ENCODE measurements around the gene HBM.

Gene HBM

DNA sequence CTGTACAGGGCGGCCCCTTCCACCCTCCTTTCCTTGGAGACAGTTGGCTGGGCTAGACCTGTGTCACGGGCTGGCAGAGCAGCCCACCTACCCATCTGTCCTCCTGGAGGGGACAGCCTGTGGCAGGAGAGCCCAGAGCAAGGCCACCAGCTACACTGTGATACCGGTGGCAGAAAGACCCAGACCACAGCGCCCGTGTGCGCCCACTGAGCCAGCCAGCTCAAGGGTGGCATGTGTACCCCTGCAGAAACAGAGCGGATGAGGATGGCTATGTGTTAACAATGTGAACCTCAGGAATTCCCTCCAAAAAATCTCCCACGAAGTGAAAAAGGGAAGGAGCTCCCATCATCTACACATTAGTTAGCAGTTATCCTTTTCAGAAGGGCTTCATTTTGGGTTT is 21.6 kb downstream of the HBM start:
- no peak overlapping the region for H3K9ac ChIP-seq (ENCODE audit: low read length)
- no peak for DNase-seq
- H4K91ac ChIP-seq (ENCODE audit: low read length) = no peak overlapping the region

DNA sequence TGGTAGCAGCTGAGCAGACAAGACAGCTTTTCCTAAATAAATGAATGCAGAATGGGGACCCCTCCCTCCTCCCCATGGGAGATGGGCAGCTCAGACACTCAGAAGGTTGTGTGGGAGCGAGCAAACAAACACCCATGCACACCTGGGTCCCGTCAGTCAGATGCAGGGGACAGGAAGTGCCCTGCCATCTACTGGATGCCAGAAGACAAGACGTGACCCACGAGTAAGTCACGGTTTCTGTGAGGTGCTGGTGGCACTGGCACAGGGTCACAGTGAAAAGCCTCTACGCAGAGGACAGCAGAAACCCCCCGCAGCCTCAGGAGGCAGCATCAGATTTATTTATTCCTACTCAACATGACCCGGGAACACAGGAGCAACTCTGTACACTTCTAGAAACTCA is 22.9 kb downstream of the HBM start:
- WGBS = 93% methylated on average over 6 of the region's 8 CpGs
- Histone ChIP-seq H3K4me3 (ENCODE audit: insufficient read depth in 1 of 2, low read depth in 1 of 2, low read length in 2 of 2) (no peak overlapping the region), H3K36me3 (ENCODE audit: control insufficient read depth in 1 of 2, insufficient read depth in 2 of 2, low read depth in 1 of 2, low read length in 2 of 2) (peaks cover 73 to 84% of the 10 kb centered on the region in 2 experiments)

More for the DNA sequence above, 21.6 kb downstream of the HBM start:
- over 99% methylated on average over 8 of the region's 8 CpGs for WGBS
- H2AK5ac ChIP-seq (ENCODE audit: low read length, severe bottlenecking) = no peak overlapping the region
- H3K36me3 ChIP-seq (ENCODE audit: control insufficient read depth in 1 of 2, insufficient read depth in 2 of 2, low read depth in 1 of 2, low read length in 2 of 2) = peaks cover 61 to 80% of the 10 kb centered on the region in 2 experiments
- no peaks in the 10 kb centered on the region for H3K27me3 ChIP-seq (ENCODE audit: control insufficient read depth in 1 of 2, insufficient read depth in 1 of 2, low read length in 2 of 2)
- no peak overlapping the region for H3K18ac ChIP-seq (ENCODE audit: low read depth in 1 of 2, low read length in 2 of 2)
- H2BK12ac ChIP-seq (ENCODE audit: low read length in 2 of 2) = no peak overlapping the region
- no peak overlapping the region for H3K4me3 ChIP-seq (ENCODE audit: insufficient read depth in 1 of 2, low read depth in 1 of 2, low read length in 2 of 2)
- no peak overlapping the region for H2BK120ac ChIP-seq (ENCODE audit: low read depth, low read length)
- H3K27ac ChIP-seq (ENCODE audit: low read length, poor library complexity, severe bottlenecking) = no peak overlapping the region
- no peak overlapping the region for H2AFZ ChIP-seq (ENCODE audit: low read depth, low read length)
- no peaks in the 10 kb centered on the region for H3K9me3 ChIP-seq (ENCODE audit: control insufficient read depth, low read length)
- no peak overlapping the region for H2BK5ac ChIP-seq (ENCODE audit: low read depth, low read length, poor library complexity, severe bottlenecking)
- H3K4ac ChIP-seq (ENCODE audit: low read depth in 1 of 2, low read length in 2 of 2) = no peak overlapping the region
- no peaks in the 10 kb centered on the region for H3K4me1 ChIP-seq (ENCODE audit: control insufficient read depth, insufficient read depth, low read depth, low read length)
- peaks cover 24% of the 10 kb centered on the region for H3K79me1 ChIP-seq (replicated peaks; ENCODE audit: low read length, poor library complexity, severe bottlenecking)
- H3K23ac ChIP-seq (ENCODE audit: low read length in 2 of 2) = no peak overlapping the region
- no peak overlapping the region for H3K4me2 ChIP-seq (ENCODE audit: low read length, poor library complexity, severe bottlenecking)
- no peak overlapping the region for H2BK15ac ChIP-seq (ENCODE audit: low read depth, poor library complexity, severe bottlenecking)
- no peak overlapping the region for H3K14ac ChIP-seq (ENCODE audit: low read length in 2 of 2)
- H4K8ac ChIP-seq (ENCODE audit: low read length) = no peak overlapping the region

DNA sequence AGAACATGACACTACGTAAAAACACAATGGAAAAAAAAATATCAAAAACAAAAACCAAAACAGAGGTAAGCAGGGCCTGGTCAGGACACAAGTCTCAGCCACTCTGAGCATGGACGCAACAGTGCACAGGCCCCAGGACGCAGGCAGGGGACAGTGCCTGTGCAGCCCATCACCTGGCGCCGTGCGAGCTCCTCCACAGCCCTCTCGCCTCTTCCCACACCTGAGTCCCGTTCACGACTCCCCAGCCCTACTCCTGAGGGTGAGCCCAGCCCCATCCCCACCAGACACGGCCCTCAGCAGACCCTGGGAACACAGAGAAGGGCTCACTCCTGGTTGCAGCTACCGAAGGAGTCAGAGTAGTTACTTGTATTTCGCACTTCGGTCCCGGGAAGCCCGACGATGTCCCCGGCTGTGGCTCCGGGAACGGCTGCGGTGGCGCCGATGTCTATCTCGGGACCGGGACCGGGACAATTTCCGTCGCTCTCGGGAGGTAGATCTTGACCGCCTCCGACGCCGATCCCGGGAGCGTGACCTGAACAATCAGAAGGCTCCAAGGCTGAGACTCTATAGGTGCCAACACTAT is 23.9 kb downstream of the HBM start:
- DNase-seq = no peak
- H3K27ac ChIP-seq (ENCODE audit: low read length, poor library complexity, severe bottlenecking) = no peak overlapping the region
- no peak overlapping the region for H3K4me3 ChIP-seq (ENCODE audit: insufficient read depth in 1 of 2, low read depth in 1 of 2, low read length in 2 of 2)
- no peak overlapping the region for H4K91ac ChIP-seq (ENCODE audit: low read length)
- no peak overlapping the region for H2BK5ac ChIP-seq (ENCODE audit: low read depth, low read length, poor library complexity, severe bottlenecking)
- H2BK15ac ChIP-seq (ENCODE audit: low read depth, poor library complexity, severe bottlenecking) = no peak overlapping the region
- no peak overlapping the region for H3K14ac ChIP-seq (ENCODE audit: low read length in 2 of 2)
- peaks cover 34% of the 10 kb centered on the region for H3K79me1 ChIP-seq (replicated peaks; ENCODE audit: low read length, poor library complexity, severe bottlenecking)
- no peaks in the 10 kb centered on the region for H3K4me1 ChIP-seq (ENCODE audit: control insufficient read depth, insufficient read depth, low read depth, low read length)
- H2BK120ac ChIP-seq (ENCODE audit: low read depth, low read length) = no peak overlapping the region
- no peak overlapping the region for H3K4me2 ChIP-seq (ENCODE audit: low read length, poor library complexity, severe bottlenecking)
- no peak overlapping the region for H2AK5ac ChIP-seq (ENCODE audit: low read length, severe bottlenecking)
- no peaks in the 10 kb centered on the region for H3K27me3 ChIP-seq (ENCODE audit: control insufficient read depth in 1 of 2, insufficient read depth in 1 of 2, low read length in 2 of 2)
- H3K36me3 ChIP-seq (ENCODE audit: control insufficient read depth in 1 of 2, insufficient read depth in 2 of 2, low read depth in 1 of 2, low read length in 2 of 2) = peaks cover 77 to 85% of the 10 kb centered on the region in 2 experiments
- no peak overlapping the region for H2AFZ ChIP-seq (ENCODE audit: low read depth, low read length)
- H4K8ac ChIP-seq (ENCODE audit: low read length) = no peak overlapping the region
- 98% methylated on average over 34 of the region's 34 CpGs for WGBS
- H3K9ac ChIP-seq (ENCODE audit: low read length) = no peak overlapping the region
- H3K4ac ChIP-seq (ENCODE audit: low read depth in 1 of 2, low read length in 2 of 2) = no peak overlapping the region
- H3K18ac ChIP-seq (ENCODE audit: low read depth in 1 of 2, low read length in 2 of 2) = no peak overlapping the region
- no peaks in the 10 kb centered on the region for H3K9me3 ChIP-seq (ENCODE audit: control insufficient read depth, low read length)
- H3K23ac ChIP-seq (ENCODE audit: low read length in 2 of 2) = no peak overlapping the region
- H2BK12ac ChIP-seq (ENCODE audit: low read length in 2 of 2) = no peak overlapping the region

More for the DNA sequence above, 22.9 kb downstream of the HBM start:
- H4K91ac ChIP-seq (ENCODE audit: low read length) = no peak overlapping the region
- H2BK5ac ChIP-seq (ENCODE audit: low read depth, low read length, poor library complexity, severe bottlenecking) = no peak overlapping the region
- H2BK120ac ChIP-seq (ENCODE audit: low read depth, low read length) = no peak overlapping the region
- no peak overlapping the region for H3K4me2 ChIP-seq (ENCODE audit: low read length, poor library complexity, severe bottlenecking)
- no peak overlapping the region for H2AK5ac ChIP-seq (ENCODE audit: low read length, severe bottlenecking)
- H3K18ac ChIP-seq (ENCODE audit: low read depth in 1 of 2, low read length in 2 of 2) = no peak overlapping the region
- H4K8ac ChIP-seq (ENCODE audit: low read length) = no peak overlapping the region
- H3K9me3 ChIP-seq (ENCODE audit: control insufficient read depth, low read length) = no peaks in the 10 kb centered on the region
- no peak overlapping the region for H3K27ac ChIP-seq (ENCODE audit: low read length, poor library complexity, severe bottlenecking)
- no peak overlapping the region for H2BK15ac ChIP-seq (ENCODE audit: low read depth, poor library complexity, severe bottlenecking)
- peaks cover 28% of the 10 kb centered on the region for H3K79me1 ChIP-seq (replicated peaks; ENCODE audit: low read length, poor library complexity, severe bottlenecking)
- no peak overlapping the region for H2BK12ac ChIP-seq (ENCODE audit: low read length in 2 of 2)
- no peaks in the 10 kb centered on the region for H3K27me3 ChIP-seq (ENCODE audit: control insufficient read depth in 1 of 2, insufficient read depth in 1 of 2, low read length in 2 of 2)
- H3K9ac ChIP-seq (ENCODE audit: low read length) = no peak overlapping the region
- H3K14ac ChIP-seq (ENCODE audit: low read length in 2 of 2) = no peak overlapping the region
- no peak overlapping the region for H2AFZ ChIP-seq (ENCODE audit: low read depth, low read length)
- H3K23ac ChIP-seq (ENCODE audit: low read length in 2 of 2) = no peak overlapping the region
- no peaks in the 10 kb centered on the region for H3K4me1 ChIP-seq (ENCODE audit: control insufficient read depth, insufficient read depth, low read depth, low read length)
- H3K4ac ChIP-seq (ENCODE audit: low read depth in 1 of 2, low read length in 2 of 2) = no peak overlapping the region
- DNase-seq = no peak

DNA sequence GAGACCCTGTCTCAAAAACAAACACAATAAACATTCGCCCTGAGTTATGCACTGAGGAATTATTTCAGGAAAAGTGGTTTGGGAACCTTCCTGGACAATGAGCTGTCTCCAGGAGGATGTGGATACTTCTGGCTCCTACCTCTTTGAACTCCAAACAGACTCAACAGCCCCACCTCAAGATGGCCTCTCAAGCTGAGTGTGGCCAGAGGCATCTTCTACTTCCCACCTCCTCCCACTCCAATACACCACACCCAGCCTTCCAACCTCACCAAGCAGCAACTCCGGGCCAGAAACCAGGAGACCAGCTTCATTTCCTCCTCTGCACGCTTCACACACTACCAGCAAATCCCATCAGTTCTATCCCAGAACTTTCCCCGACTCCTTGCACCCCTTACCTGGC is 26.1 kb downstream of the HBM start:
- Histone ChIP-seq H3K36me3 (ENCODE audit: control insufficient read depth in 1 of 2, insufficient read depth in 2 of 2, low read depth in 1 of 2, low read length in 2 of 2) (peaks cover 90 to 91% of the 10 kb centered on the region in 2 experiments), H2AK5ac (ENCODE audit: low read length, severe bottlenecking) (no peak overlapping the region), H3K23ac (ENCODE audit: low read length in 2 of 2) (no peak overlapping the region), H3K14ac (ENCODE audit: low read length in 2 of 2) (no peak overlapping the region), H3K27me3 (ENCODE audit: control insufficient read depth in 1 of 2, insufficient read depth in 1 of 2, low read length in 2 of 2) (no peaks in the 10 kb centered on the region), H2BK12ac (ENCODE audit: low read length in 2 of 2) (no peak overlapping the region), H4K91ac (ENCODE audit: low read length) (no peak overlapping the region), H2BK5ac (ENCODE audit: low read depth, low read length, poor library complexity, severe bottlenecking) (no peak overlapping the region), H3K4ac (ENCODE audit: low read depth in 1 of 2, low read length in 2 of 2) (no peak overlapping the region), H2BK120ac (ENCODE audit: low read depth, low read length) (no peak overlapping the region), H3K9ac (ENCODE audit: low read length) (no peak overlapping the region), H2AFZ (ENCODE audit: low read depth, low read length) (no peak overlapping the region), H2BK15ac (ENCODE audit: low read depth, poor library complexity, severe bottlenecking) (no peak overlapping the region), H3K27ac (ENCODE audit: low read length, poor library complexity, severe bottlenecking) (no peak overlapping the region), H3K4me2 (ENCODE audit: low read length, poor library complexity, severe bottlenecking) (no peak overlapping the region), H4K8ac (ENCODE audit: low read length) (no peak overlapping the region), H3K9me3 (ENCODE audit: control insufficient read depth, low read length) (no peaks in the 10 kb centered on the region), H3K79me1 (replicated peaks; ENCODE audit: low read length, poor library complexity, severe bottlenecking) (peaks cover 42% of the 10 kb centered on the region), H3K18ac (ENCODE audit: low read depth in 1 of 2, low read length in 2 of 2) (no peak overlapping the region), H3K4me3 (ENCODE audit: insufficient read depth in 1 of 2, low read depth in 1 of 2, low read length in 2 of 2) (no peak overlapping the region), H3K4me1 (ENCODE audit: control insufficient read depth, insufficient read depth, low read depth, low read length) (no peaks in the 10 kb centered on the region)
- no peak for DNase-seq
- 97% methylated on average over 3 of the region's 4 CpGs for WGBS
